ENCODE results near the gene ZCCHC14. TPM values are rescaled to one million over a fixed set of nuclear protein-coding genes. Genes with fewer than 3 reads are reported as not detected.

Gene ZCCHC14
- total RNA-seq, 2 donors from 2014 or later, result 18.9 to 54.4 TPM

DNA sequence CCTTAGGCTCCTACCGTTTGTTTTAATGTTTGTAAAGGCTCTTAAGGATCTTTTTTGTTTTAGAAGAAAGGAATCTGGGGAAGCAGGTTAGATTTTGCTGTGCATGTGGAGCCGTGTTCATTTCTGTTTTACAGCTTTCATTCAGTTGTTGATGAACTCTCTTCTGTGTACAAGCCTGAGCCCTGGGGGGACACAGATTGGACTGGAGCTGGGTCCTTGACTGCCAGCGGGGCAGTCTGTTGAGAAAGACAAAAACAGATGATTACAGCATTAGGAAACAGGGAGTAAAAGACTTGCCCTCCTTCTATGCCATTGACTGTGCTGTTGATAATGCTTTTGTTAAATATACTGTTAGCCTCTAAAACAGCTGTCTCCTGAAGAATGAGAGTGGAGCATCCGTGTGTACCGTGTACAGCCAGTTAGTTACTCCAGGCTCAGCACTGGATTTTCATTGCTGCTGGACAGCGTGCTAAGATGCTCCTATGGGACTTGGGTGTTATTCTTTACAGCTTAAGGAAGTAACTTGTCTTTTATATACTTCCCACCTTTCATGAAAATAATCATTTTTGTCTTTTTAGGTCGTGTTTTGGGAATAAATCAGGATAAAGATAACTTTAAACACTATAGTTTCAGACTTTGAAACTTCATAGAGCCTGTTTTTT, 97.5 kb downstream of the ZCCHC14 start:
- ATAC-seq, result no peak
- no peak for TF ChIP-seq POLR2A (IDR thresholded peaks at IDR 0.05)
- Histone ChIP-seq H3K36me3 (replicated peaks in 1 of 2; ENCODE audit: insufficient read depth in 1 of 2, low read depth in 2 of 2) (peaks cover 6 to 7% of the 10 kb centered on the region in 2 donors), H3K27me3 (no peaks in the 10 kb centered on the region), H3K27ac (no peak overlapping the region), H3K4me3 (no peak overlapping the region), H3K9me3 (no peaks in the 10 kb centered on the region), H3K4me1 (peaks cover 41% of the 10 kb centered on the region)
- intact Hi-C loops (cut with DNase I), result no loop called here
- whole genome bisulfite sequencing, 2 donors, result 56 to 63% methylated on average over 7 of the region's 7 CpGs
- no peak for DNase-seq

GRCh38 chr16:87393680-87394055, 99.2 kb downstream of the ZCCHC14 start:
- DNase-seq, result no peak

GRCh38 chr16:87392821-87393679, 99.8 kb downstream of the ZCCHC14 start:
- H3K27ac ChIP-seq, result peak overlapping the region; percentile 83 to 99 (median 96)
- DNase-seq (peak; percentile 56 to 58 (median 56)), ATAC-seq (no peak)
- H3K36me3 ChIP-seq (replicated peaks in 1 of 2; ENCODE audit: insufficient read depth in 1 of 2, low read depth in 2 of 2), result no peaks in the 10 kb centered on the region
- WGBS, 2 donors, result 1 to 2% methylated on average over 25 to 36 of the region's 53 CpGs
- H3K27me3 ChIP-seq, result no peaks in the 10 kb centered on the region
- H3K4me1 ChIP-seq, result peaks cover 57% of the 10 kb centered on the region
- peak overlapping the region; percentile 27 to 28 for H3K4me3 ChIP-seq
- peak in 2 of 3 donors; percentile 43 for TF ChIP-seq POLR2A (IDR thresholded peaks at IDR 0.05)
- TF ChIP-seq, protein P1, sequence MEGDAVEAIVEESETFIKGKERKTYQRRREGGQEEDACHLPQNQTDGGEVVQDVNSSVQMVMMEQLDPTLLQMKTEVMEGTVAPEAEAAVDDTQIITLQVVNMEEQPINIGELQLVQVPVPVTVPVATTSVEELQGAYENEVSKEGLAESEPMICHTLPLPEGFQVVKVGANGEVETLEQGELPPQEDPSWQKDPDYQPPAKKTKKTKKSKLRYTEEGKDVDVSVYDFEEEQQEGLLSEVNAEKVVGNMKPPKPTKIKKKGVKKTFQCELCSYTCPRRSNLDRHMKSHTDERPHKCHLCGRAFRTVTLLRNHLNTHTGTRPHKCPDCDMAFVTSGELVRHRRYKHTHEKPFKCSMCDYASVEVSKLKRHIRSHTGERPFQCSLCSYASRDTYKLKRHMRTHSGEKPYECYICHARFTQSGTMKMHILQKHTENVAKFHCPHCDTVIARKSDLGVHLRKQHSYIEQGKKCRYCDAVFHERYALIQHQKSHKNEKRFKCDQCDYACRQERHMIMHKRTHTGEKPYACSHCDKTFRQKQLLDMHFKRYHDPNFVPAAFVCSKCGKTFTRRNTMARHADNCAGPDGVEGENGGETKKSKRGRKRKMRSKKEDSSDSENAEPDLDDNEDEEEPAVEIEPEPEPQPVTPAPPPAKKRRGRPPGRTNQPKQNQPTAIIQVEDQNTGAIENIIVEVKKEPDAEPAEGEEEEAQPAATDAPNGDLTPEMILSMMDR (IDR thresholded peaks at IDR 0.05), result peak in 3 of 7 experiments; percentile 21 to 36 (median 26)
- H3K9me3 ChIP-seq, result no peaks in the 10 kb centered on the region
- intact Hi-C loops (cut with DNase I), result no loop called here

More at GRCh38 chr16:87393680-87394055, 99.2 kb downstream of the ZCCHC14 start:
- Histone ChIP-seq H3K27ac (peak overlapping the region in 3 of 4 donors; percentile 95 to 99 (median 96)), H3K4me3 (no peak overlapping the region), H3K9me3 (no peaks in the 10 kb centered on the region), H3K36me3 (replicated peaks in 1 of 2; ENCODE audit: insufficient read depth in 1 of 2, low read depth in 2 of 2) (peaks cover 0 to 2% of the 10 kb centered on the region in 2 donors), H3K27me3 (no peaks in the 10 kb centered on the region), H3K4me1 (peaks cover 54% of the 10 kb centered on the region)
- intact Hi-C loops (cut with DNase I), result no loop called here
- ATAC-seq, result no peak
- WGBS, 2 donors, result 72% methylated on average over 6 of the region's 6 CpGs
- TF ChIP-seq, protein P1 (IDR thresholded peaks at IDR 0.05), result no peak
- no peak for TF ChIP-seq POLR2A (IDR thresholded peaks at IDR 0.05)

DNA sequence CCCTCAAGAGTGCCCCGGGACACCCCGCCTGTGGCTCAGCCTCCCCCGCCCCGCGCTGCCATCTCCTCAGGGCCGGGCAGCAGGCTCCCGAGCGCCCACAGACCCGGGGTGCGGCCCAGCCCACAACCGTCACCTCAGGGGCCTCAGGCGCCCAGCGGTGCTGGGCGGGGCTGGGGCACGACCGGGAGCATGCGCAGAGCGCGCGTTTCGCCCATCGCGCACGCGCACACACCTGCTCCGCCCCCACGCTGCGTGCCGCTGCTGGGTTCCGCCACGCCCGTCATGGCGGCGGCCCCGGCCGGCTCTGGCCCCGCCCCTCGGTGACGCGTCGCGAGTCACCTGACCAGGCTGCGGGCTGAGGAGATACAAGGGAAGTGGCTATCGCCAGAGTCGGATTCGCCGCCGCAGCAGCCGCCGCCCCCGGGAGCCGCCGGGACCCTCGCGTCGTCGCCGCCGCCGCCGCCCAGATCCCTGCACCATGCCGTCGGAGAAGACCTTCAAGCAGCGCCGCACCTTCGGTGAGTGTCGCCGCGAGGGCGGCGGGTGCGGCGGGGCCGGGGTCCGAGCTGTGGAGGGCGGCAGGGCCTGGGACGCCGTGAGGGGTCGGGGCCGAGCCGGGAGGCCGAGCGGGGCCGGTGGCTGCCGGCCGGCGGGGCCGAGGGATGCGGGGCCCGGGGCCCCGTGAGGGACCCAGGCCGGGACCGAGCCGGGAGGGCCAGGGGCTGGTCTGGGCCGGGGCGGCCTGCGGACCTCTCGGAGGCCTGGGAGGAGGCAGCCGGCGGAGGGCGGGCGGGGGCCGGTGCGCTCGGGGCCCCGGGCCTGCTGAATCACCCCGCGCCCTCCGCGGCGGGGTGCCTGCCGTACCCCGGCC, 100.6 kb downstream of the ZCCHC14 start, which contains the start of gene MAP1LC3B:
MAP1LC3B (plus strand) TSS at position 387 of the 871 bp plus-strand sequence; CDS start at position 479, 92 bp downstream.
- WGBS, 2 donors, result 0 to 1% methylated on average over 4 to 72 of the region's 113 CpGs
- peak; percentile 82 for ATAC-seq
- H3K27ac ChIP-seq, result peak within 1 kb of the TSS; percentile 95 to 99 (median 97)
- no peaks in the 10 kb centered on the region for H3K27me3 ChIP-seq
- peak; percentile 97 to 99 (median 99) for TF ChIP-seq POLR2A (IDR thresholded peaks at IDR 0.05)
- TF ChIP-seq, protein P1 (IDR thresholded peaks at IDR 0.05), result peak in 1 of 7 experiments; percentile 6
- H3K36me3 ChIP-seq (replicated peaks in 1 of 2; ENCODE audit: insufficient read depth in 1 of 2, low read depth in 2 of 2), result no peaks in the 10 kb centered on the region
- H3K9me3 ChIP-seq, result no peaks in the 10 kb centered on the region
- H3K4me3 ChIP-seq, result peak within 1 kb of the TSS; percentile 28 to 41
- peak; percentile 97 to 98 (median 98) for DNase-seq
- H3K4me1 ChIP-seq, result peaks cover 63% of the 10 kb centered on the region
- intact Hi-C loops (cut with DNase I), result no loop called here
